GM13977 (cell line): ENCODE results near the gene PDCD4.

ENCODE experiments used
- DNase-seq: peaks from one replicate; pipeline ENCODE4 v3.0.0; 2012; ENCODE audit warnings: low spot score
- CTCF ChIP-seq: IDR thresholded peaks from 2 replicates; pipeline ENCODE4 v1.5.1; 2012; ENCODE audit warnings: mild to moderate bottlenecking, control low read depth; ENCODE audit not compliant: insufficient read depth; ENCODE audit errors: extremely low read depth, missing control alignments
- in situ Hi-C: fragments of 300-500 bp; cut with MboI; formaldehyde crosslinking; loops from one replicate; pipeline ENCODE4 v1.12.0; 2022; ENCODE audit warnings: low sequenced_read_pairs, low pct_unique_long_range_greater_than_20kb, mixed read lengths, inconsistent platforms; ENCODE audit not compliant: unreplicated experiment

PDCD4 gene

GRCh38 chr10:110860576-110861241, 11.0 kb upstream of the PDCD4 start:
- no peak for TF ChIP-seq CTCF
- in situ Hi-C loops: no loop called here
- no peak for DNase-seq

- no peak for DNase-seq
- no peak for TF ChIP-seq CTCF
- in situ Hi-C loops: no loop called here
Measured at GRCh38 chr10:110861476-110861875, 10.3 kb upstream of the PDCD4 start.

- TF ChIP-seq CTCF: no peak
- no peak for DNase-seq
- in situ Hi-C loops: no loop called here
Measured at GRCh38 chr10:110861930-110862649, 9.6 kb upstream of the PDCD4 start.

- TF ChIP-seq CTCF: no peak
Measured at GRCh38 chr10:110862961-110863360, 8.8 kb upstream of the PDCD4 start.

GRCh38 chr10:110863361-110863760, 8.4 kb upstream of the PDCD4 start:
- DNase-seq: no peak
- in situ Hi-C loops: no loop called here
- TF ChIP-seq CTCF: no peak

More at GRCh38 chr10:110862961-110863360, 8.8 kb upstream of the PDCD4 start:
- DNase-seq: no peak
- in situ Hi-C loops: no loop called here

GRCh38 chr10:110863956-110864355, 7.8 kb upstream of the PDCD4 start:
- no peak for TF ChIP-seq CTCF
- no peak for DNase-seq
- in situ Hi-C loops: no loop called here
